ENCODE results near the gene IQUB.
A peak's percentile ranks its signal among the peaks of the same experiment; 100 is the strongest.

The IQUB gene

DNA sequence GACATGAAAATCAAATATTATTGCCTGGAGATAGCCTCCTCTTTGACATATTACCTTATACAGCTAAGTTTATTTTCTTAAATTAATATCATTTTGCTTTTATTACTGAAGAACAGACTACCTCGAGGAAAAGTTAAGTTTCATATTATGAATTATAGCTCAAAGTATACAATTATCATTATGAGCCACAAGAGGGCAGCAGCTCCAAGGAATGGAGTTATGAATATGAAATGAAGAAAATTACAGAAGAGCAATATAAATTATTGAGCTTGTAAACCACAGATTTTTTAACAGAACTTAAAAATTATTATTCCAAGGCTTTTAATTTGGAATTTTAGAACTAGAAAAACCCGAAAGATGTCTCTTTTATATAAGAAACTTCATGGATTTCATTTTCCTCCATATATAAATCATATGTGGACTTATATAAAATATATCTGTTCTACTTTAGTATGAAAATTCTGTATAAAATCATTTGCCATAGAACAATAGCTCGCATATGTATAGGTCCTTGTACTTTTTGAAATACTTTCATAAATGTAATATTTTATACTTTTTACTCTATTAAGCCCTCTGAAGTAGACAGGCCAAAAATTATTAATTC lies 40.1 kb downstream of the IQUB start:
- no peak overlapping the region for H3K27ac ChIP-seq (ENCODE audit: low read depth, low read length)
- peak; percentile 66 for TF ChIP-seq CTCF (IDR thresholded peaks at IDR 0.05; ENCODE audit: low read depth, low read length, poor library complexity, severe bottlenecking)
- no peak for TF ChIP-seq EZH2phosphoT487 (IDR thresholded peaks at IDR 0.05; ENCODE audit: borderline replicate concordance, low read length)
- no peaks in the 10 kb centered on the region for H3K9me3 ChIP-seq (ENCODE audit: control insufficient read depth, insufficient read depth, low read length)
- no peaks in the 10 kb centered on the region for H3K36me3 ChIP-seq (ENCODE audit: control insufficient read depth, low read length)
- H4K20me1 ChIP-seq (ENCODE audit: control insufficient read depth, insufficient read depth, low read depth, low read length): no peaks in the 10 kb centered on the region
- no peaks in the 10 kb centered on the region for H3K4me1 ChIP-seq (ENCODE audit: control insufficient read depth, low read length)
- no peaks in the 10 kb centered on the region for H3K9me2 ChIP-seq (replicated peaks; ENCODE audit: control insufficient read depth, low read length)
- no peak overlapping the region for H3K4me3 ChIP-seq (ENCODE audit: low read length)
- peaks cover 10% of the 10 kb centered on the region for H3K27me3 ChIP-seq (ENCODE audit: control insufficient read depth, low read length)
- no peaks in the 10 kb centered on the region for H3F3A ChIP-seq (ENCODE audit: control insufficient read depth, insufficient read depth)
- H3K4me2 ChIP-seq (ENCODE audit: low read length): no peak overlapping the region
- no peaks in the 10 kb centered on the region for H3K79me2 ChIP-seq (ENCODE audit: control insufficient read depth, low read length)

- Histone ChIP-seq H3K4me3 (ENCODE audit: low read length) (no peak overlapping the region), H3F3A (ENCODE audit: control insufficient read depth, insufficient read depth) (no peaks in the 10 kb centered on the region), H3K4me1 (ENCODE audit: control insufficient read depth, low read length) (no peaks in the 10 kb centered on the region), H3K27ac (ENCODE audit: low read depth, low read length) (no peak overlapping the region), H4K20me1 (ENCODE audit: control insufficient read depth, insufficient read depth, low read depth, low read length) (no peaks in the 10 kb centered on the region), H3K9me3 (ENCODE audit: control insufficient read depth, insufficient read depth, low read length) (no peaks in the 10 kb centered on the region), H3K36me3 (ENCODE audit: control insufficient read depth, low read length) (no peaks in the 10 kb centered on the region), H3K27me3 (ENCODE audit: control insufficient read depth, low read length) (peaks cover 10% of the 10 kb centered on the region), H3K9me2 (replicated peaks; ENCODE audit: control insufficient read depth, low read length) (no peaks in the 10 kb centered on the region), H3K4me2 (ENCODE audit: low read length) (no peak overlapping the region), H3K79me2 (ENCODE audit: control insufficient read depth, low read length) (no peaks in the 10 kb centered on the region)
- no peak for TF ChIP-seq EZH2phosphoT487 (IDR thresholded peaks at IDR 0.05; ENCODE audit: borderline replicate concordance, low read length)
- TF ChIP-seq CTCF (IDR thresholded peaks at IDR 0.05; ENCODE audit: low read depth, low read length, poor library complexity, severe bottlenecking): no peak
Measured at GRCh38 chr7:123492485-123492884, 41.9 kb downstream of the IQUB start.

- Histone ChIP-seq H3K9me3 (ENCODE audit: control insufficient read depth, insufficient read depth, low read length) (no peaks in the 10 kb centered on the region), H4K20me1 (ENCODE audit: control insufficient read depth, insufficient read depth, low read depth, low read length) (no peaks in the 10 kb centered on the region), H3K27ac (ENCODE audit: low read depth, low read length) (no peak overlapping the region), H3K79me2 (ENCODE audit: control insufficient read depth, low read length) (no peaks in the 10 kb centered on the region), H3K36me3 (ENCODE audit: control insufficient read depth, low read length) (no peaks in the 10 kb centered on the region), H3K4me1 (ENCODE audit: control insufficient read depth, low read length) (no peaks in the 10 kb centered on the region), H3F3A (ENCODE audit: control insufficient read depth, insufficient read depth) (no peaks in the 10 kb centered on the region), H3K4me2 (ENCODE audit: low read length) (no peak overlapping the region), H3K4me3 (ENCODE audit: low read length) (no peak overlapping the region), H3K27me3 (ENCODE audit: control insufficient read depth, low read length) (no peaks in the 10 kb centered on the region), H3K9me2 (replicated peaks; ENCODE audit: control insufficient read depth, low read length) (no peaks in the 10 kb centered on the region)
- TF ChIP-seq EZH2phosphoT487 (IDR thresholded peaks at IDR 0.05; ENCODE audit: borderline replicate concordance, low read length) (no peak), CTCF (IDR thresholded peaks at IDR 0.05; ENCODE audit: low read depth, low read length, poor library complexity, severe bottlenecking) (no peak)
Measured at GRCh38 chr7:123485721-123486120, 48.7 kb downstream of the IQUB start.

Measured in DOHH2 (cell line).